Sigmoid colon (tissue), 4 donors: Measurements from ENCODE around the gene BAHCC1.

Experiments
- EP300 ChIP-seq, 4 donors: sonication (generic); formaldehyde crosslinking; IDR thresholded peaks; one replicate each; pipeline ENCODE4 v1.6.1; 2017; ENCODE audit warnings: antibody characterized with exemption in 4 of 4
- POLR2A ChIP-seq, 2 donors: fragments of 450-650 bp; IDR thresholded peaks; one replicate each; pipeline ENCODE4 v1.6.1; 2016; ENCODE audit warnings: antibody characterized with exemption in 2 of 2, mild to moderate bottlenecking in 2 of 2, moderate library complexity in 2 of 2
- TF ChIP-seq, protein P1 (sequence below), 4 experiments: fragments of 450-650 bp in 3 of 4; fragments of 200-600 bp in 1 of 4; IDR thresholded peaks; one replicate each; pipeline ENCODE4 v1.5.1; 2016 to 2019; ENCODE audit warnings: antibody characterized with exemption in 4 of 4, mild to moderate bottlenecking in 3 of 4, moderate library complexity in 2 of 4

DNA sequence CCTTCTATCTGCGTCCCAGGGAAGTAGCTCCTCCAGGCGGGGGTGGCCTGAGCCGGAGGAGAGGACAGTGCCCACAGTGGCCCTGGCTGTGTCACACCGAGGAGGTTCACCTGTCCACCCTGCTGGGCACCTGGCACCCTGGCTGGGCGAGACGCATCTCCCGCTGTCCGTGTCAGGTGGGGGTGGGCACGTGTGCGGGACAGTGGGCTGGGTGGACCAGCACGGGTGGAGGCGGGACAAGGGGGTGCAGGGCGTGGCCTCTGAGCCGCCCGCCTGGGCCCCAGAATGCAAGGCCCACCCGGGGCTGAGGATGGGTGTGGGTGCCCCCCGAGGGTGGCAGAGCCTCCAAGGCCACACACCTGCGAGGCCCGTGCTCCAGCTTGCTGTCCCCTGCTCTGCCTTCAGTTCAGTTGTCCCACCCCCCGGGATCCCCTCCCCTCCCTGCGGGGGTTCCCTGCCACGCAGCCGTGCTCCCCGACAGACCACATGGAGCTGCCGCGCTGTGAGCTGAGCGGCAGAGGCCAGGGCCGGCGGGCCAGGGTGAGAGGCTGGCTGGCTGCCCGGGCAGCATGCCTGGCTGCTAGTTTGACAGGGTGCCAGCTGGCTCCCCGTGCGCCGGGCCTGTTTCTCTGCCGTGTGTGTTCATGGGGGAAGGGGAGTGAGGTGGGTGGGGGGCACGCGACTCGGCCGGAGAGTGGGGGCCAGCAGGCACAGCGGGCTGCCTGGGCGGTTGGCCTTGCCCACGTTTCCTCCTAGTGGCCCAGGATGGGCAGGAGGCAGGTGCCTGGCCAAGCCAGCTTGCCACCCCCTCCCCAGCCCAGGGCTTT lies 33.9 kb downstream of the BAHCC1 start:
- TF ChIP-seq POLR2A (IDR thresholded peaks at IDR 0.05) (no peak), EP300 (IDR thresholded peaks at IDR 0.05) (no peak)
- TF ChIP-seq, protein P1, sequence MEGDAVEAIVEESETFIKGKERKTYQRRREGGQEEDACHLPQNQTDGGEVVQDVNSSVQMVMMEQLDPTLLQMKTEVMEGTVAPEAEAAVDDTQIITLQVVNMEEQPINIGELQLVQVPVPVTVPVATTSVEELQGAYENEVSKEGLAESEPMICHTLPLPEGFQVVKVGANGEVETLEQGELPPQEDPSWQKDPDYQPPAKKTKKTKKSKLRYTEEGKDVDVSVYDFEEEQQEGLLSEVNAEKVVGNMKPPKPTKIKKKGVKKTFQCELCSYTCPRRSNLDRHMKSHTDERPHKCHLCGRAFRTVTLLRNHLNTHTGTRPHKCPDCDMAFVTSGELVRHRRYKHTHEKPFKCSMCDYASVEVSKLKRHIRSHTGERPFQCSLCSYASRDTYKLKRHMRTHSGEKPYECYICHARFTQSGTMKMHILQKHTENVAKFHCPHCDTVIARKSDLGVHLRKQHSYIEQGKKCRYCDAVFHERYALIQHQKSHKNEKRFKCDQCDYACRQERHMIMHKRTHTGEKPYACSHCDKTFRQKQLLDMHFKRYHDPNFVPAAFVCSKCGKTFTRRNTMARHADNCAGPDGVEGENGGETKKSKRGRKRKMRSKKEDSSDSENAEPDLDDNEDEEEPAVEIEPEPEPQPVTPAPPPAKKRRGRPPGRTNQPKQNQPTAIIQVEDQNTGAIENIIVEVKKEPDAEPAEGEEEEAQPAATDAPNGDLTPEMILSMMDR (IDR thresholded peaks at IDR 0.05): no peak
